HG02981 (cell line): ENCODE data around the gene CACNG8.
"Not testable (repeated sequence)": the region's sequence is repeated elsewhere in the genome, so short reads cannot be mapped to it uniquely, and the experiment has no call there.

Experiments
- ATAC-seq: cut with Tn5 transposase; IDR thresholded peaks from one replicate; pipeline ENCODE4 v1.9.1; 2021; ENCODE audit warnings: mild to moderate bottlenecking, moderate library complexity; ENCODE audit not compliant: unreplicated experiment

The CACNG8 gene

DNA sequence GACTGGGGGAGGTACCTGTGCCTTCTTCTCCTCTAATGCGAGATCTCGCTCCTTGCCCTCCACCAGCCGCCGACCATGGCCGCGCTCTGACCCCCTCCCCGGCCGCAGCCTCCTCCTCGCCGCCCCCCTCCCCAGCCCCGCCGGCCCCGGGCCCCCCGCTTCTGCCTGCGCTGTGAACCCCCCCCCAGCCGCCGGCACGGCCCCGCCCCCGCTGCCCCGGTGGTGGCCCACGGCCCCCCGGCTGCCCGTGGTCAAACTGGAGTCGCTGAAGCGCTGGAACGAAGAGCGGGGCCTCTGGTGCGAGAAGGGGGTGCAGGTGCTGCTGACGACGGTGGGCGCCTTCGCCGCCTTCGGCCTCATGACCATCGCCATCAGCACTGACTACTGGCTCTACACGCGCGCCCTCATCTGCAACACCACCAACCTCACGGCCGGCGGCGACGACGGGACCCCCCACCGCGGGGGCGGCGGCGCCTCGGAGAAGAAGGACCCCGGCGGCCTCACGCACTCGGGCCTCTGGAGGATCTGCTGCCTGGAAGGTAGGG, at the start of gene CACNG8:
TSS of gene CACNG8 (plus strand) at position 51 of the 545 bp plus-strand sequence.
- ATAC-seq: no peak

DNA sequence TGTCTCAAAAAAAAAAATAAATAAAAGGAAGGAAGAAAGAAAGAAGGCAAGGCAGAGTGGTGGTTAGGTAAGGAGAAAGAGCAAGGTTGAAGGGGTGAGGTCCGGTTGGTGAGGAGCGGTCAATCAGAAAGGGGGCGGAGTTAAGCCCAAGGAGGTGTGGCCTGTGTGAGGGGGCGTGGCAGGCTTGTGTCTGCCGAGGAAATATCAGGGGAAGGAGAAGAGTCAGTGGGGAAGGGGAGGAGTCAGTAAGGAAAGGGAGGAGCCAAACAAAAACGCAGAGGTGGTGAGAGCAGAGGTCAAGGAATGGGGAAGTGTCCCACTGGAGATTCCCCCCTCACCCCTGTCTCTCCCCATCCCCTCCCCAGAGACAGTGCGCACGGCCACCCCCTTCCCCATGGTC, 47.7 kb upstream of the CACNG8 start:
- no peak for ATAC-seq

DNA sequence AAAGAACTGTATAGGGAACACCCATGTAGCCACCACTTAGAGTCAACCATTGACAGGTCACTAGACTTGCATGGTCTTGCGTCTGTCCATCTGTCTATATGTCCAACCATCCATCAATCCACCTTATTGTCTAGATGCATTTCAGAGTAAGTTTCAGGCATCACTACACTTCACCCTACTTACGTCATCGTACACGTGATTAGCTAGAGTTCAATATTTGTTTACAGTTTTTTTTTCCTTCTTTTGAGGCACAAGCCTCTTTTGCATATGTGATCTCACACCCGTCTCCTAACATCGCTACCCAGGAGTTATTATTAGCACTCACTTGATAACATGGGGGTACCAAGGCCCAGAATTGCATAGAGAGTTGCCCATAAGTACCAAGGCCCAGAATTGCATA, 46.7 kb upstream of the CACNG8 start:
- ATAC-seq: no peak

DNA sequence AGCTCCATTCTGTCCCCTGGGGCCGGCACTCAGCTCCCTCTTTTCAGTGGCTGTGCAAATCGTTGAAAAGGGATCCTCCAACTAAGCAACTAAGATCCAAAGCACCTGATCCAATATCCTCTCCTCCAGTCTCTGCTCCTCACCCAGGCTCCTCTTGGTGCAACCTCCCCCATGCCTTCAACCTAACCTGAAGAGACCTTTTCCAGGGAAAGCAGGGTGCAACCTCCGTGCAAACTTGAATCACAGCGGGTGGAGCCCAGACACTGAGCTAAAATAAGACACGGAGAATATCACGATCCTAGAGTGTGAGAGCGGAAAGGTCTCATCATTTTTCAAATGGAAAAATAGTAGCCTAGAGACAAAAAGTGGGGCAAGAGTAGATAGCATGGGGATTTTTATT, 45.4 kb upstream of the CACNG8 start:
- ATAC-seq: no peak

DNA sequence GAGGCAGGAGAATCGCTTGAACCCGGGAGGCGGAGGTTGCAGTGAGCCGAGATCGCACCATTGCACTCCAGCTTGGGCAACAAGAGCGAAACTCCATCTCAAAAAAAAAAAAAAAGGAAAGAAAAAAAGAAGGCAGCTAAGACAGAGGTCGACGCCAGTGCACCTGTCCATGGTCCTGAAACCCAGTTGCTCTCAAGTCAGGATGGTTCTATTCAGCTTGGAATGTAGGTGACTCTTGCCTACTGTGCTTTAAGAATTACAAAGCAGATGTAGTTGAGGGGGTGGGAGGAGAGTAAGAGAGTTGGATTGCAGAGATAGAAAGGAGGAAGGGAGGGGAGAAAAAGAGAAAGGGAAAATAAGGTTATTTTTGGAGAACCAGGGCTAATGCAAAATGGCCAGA, 35.0 kb upstream of the CACNG8 start:
- no peak for ATAC-seq

DNA sequence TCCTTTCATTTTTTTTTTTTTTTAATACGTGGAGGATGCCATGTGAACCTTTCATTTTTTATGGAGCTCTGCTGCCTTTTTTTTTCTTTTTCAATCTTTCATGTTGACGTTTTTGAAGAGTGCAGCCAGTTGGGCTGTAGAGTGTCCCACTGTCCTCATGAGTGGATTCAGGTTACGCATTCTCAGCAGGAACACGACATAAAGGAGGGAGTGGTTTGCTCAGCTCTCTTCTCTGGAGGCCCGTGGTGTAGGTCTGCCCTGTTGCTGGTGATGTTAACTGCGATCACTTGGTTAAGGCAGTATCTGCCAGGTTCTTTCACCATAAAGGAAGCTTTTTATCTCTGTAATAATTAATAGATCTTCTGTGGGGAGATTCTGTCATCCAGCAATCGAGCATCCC, 26.7 kb upstream of the CACNG8 start:
- ATAC-seq: no peak

DNA sequence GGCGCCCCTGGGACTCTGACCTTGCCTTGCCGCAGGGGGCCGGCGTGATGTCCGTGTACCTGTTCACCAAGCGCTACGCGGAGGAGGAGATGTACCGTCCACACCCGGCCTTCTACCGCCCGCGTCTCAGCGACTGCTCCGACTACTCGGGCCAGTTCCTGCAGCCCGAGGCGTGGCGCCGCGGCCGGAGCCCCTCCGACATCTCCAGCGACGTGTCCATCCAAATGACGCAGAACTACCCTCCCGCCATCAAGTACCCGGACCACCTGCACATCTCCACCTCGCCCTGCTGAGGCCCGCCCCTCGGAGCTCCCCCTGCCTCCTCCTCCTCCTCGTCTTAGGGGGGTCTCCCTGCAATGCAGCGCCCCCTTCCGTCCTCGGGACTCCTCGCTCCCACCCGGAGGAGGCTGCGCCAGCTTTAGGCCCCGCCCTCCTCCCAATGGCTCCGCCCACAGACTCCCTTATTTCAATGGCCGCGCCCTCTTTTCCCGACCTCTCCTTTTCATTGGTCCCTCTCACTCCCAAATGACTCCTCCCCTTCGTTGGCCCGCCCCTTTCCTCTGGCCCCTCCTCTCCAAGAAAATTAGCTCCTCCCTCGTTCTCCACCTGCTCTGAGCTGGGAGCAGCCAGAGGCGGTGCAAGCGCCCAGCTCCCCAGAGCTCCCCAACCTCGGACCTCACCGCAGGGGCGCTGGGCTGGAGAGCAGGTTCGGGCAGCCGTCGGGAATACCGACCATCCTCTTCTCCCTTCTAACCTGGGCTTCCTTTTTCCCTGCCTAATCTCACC, 20.5 kb upstream of the CACNG8 start:
- ATAC-seq: no peak

DNA sequence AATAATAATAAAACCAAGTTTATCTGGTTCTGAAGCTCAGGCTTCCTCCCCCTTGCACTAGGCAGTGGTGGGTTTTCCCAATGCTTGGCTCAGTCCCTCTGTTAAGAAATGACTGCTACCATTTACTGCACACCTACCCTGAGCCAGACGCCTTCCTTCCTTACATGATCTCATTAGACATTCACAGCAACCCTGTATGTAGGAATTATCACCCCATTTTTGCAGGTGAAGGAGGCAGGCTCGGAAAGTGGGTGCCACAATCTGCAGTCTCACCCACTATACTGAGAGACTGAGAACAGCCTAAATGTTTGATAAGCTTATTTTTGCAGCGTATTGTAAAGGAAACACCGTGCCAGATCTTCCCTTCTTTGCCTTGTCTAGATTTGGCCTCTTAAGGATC, 18.3 kb upstream of the CACNG8 start:
- ATAC-seq: no peak

DNA sequence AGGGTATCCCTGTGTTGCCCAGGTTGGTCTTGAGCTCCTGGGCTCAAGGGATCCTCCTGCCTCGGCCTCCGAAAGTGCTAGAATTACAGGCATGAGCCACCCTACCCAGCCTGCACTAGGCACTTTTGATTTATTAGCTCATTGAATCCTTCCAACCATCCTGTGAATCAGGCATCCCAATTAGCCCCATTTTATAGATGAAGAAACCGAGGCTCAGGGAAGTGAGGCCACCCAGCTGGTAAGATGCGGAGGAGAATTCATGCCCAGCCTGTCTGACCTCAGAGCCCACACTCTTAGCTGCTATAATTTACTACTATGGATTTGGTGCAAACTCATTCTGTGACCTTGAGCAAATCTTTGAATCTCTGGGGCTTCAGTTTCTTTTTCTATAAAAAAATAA, 17.8 kb upstream of the CACNG8 start:
- no peak for ATAC-seq

DNA sequence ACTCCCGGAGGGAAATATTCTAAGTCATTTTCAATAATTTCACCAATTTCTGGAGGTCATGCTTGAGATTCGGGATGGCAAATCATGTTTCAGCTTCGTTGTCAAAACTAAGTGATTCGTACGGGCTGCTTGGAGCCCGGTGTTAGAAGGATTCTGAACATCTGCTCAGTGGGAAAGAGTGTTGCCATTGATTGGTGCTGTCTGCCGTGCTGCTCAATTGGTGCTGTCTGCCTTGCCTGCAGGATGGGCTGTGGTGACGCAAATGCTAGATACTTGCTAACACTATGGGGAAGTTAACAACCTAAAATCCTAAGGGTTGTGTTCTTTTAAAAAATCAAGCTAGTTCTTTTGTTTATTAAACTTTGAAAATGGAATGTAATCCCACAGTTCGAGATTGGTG, 17.3 kb upstream of the CACNG8 start:
- no peak for ATAC-seq

DNA sequence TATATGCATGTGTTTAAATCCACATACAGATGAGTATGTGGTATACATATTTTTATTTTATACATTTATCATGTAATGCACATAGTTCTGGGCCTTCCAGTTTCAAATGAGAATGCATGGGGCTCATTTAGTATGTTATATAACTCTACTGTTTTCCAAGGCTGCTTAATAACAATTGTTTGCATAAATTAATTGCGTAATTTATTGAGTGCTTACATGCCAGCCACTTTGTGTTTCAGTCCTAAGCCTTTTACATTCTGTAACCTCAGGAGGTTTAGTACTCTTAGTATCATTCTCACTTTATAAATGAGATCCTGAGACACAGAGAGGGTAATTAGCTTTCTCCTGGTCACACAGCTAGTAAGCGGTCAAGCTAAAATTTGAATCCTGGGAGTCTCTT, 16.7 kb upstream of the CACNG8 start:
- ATAC-seq: no peak

DNA sequence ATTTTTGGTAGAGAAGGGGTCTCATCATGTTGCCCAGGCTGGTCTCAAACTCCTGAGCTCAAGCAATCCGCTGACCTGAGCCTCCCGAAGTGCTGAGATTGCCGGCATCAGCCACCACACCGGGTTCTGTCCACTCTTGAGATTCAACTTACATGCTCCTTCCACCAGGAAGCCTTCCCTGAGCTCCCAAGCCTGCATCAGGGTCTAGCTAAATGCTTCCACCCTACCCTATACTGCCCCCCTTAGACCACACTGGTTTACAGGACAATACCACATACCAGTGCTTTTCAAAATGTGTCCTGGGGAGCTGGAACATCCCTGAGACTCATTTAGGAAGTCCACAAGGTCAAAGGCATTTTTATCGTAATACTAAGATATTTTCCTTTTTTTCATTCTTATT, 15.1 kb upstream of the CACNG8 start:
- no peak for ATAC-seq

DNA sequence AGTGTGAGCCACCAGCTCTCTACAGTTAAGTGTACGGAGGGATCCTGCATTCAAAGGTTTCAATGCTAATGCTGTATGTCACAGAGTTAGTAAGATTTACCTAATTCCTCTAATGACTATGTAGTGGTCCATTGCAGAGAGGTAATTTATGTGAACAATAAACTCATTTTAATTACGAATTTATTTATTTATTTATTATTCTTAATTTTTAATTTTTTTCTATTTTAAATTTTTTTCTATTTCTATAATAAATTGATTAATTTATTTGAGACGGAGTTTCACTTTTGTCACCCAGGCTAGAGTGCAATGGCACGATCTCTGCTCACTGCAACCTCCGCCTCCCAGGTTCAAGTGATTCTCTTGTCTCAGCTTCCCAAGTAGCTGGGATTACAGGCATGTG, 14.1 kb upstream of the CACNG8 start:
- ATAC-seq: not testable (repeated sequence)

DNA sequence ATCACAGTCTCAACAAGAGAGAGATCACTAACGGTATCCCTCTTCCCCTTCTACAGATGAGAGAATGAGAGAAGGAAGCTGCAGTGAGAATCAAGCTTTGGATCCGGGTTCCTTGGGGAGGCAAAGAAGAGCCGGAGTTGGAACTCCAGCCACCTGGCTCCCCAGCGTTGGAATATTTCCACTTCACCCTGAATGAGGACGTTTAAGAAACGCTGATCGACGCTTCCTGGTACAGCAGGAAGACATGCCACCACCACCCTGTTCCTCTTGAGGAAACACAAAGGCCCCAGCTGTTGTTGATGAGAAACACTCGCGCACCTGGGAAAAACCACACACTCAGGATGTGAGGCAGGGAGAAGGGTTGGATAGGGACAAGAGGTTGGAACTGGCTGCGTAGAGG, 11.3 kb upstream of the CACNG8 start:
- no peak for ATAC-seq

DNA sequence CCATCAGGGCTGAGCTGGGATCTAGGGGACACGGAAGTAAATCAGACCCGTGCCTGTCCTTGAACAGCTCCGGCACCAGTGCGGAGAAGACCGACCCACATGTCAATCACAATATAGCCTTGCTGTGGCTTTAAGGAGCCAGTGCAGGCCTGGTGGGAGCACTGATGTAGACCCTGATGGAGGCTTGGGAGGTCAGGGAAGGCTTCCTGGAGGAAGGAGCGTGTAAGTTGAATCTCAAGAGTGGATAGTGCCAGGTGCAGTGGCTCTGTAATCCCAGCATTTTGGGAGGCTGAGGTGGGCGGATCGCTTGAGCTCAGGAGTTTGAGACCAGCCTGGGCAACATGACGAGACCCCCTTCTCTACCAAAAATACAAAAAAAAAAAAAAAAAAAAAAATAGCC, 10.8 kb upstream of the CACNG8 start:
- ATAC-seq: no peak

DNA sequence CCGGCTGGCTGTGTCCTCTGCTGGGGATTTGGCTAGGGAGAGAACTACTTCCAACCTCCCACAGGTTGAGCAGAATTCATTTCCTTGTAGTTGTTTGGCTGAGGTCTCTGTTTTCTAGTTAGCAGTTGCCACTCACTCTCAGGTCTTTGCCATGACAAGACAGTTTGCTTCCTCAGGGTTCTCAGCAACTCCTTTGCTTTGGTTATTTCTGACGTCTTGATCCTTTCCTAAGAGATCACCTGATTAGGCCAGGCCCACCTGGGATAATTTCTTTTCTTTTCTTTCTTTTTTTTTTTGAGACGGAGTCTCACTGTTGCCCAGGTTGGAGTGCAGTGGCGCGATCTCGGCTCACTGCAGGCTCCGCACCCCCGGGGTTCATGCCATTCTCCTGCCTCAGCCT, 9.4 kb upstream of the CACNG8 start:
- no peak for ATAC-seq

DNA sequence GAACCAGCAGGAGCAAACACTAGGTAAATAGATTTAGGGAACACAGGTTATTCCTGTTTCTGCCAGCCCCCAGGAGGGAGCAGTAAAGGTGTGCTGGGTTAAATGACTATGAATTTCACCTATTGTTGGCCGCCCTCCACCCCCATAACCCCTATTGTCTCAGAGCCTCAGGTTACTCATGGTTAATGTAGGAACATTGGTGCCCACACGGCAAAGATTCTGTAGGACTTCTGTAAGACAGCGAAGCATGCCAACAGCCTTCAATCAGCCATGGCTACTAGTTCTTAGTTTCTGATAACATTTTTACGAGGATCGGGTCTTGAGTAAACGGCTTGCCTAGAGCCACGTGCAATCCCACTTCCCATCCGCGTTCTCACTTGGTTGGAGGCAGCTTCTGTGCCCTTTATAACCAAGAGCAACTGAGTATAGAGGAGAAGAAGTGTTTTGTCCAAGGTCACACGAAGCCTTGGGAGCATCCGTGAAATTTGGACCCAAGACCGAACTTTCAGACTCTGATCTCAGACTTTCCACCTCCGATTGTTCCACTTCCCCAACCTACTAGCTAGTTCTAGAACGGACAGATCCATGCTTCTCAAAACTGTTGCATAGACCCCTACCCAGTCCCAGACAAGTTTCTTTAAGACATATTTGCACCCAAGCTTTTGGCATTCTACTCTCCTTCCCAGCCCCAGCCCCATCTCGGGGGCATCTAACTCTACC, 5.1 kb upstream of the CACNG8 start:
- ATAC-seq: no peak

DNA sequence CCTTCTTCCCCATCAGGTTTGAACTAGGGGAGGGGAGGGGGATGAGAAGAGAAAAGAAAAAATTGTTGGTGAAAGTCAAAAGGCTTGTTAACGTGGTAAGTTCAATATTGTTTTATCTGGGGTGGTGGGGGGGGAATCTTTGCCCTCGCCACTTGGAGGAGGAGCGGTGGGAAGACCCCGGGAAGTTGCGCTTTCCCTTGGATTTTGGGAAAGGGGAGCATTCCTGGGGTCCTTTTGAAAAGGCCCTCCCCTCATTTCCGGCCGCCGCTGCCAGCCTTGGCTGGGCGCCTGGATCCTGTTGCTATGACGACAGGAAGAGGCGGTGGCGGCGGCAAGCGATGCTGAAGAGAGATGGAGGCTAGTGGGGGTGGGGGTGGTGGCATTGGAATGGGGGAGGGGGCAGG, 4.6 kb upstream of the CACNG8 start:
- no peak for ATAC-seq

DNA sequence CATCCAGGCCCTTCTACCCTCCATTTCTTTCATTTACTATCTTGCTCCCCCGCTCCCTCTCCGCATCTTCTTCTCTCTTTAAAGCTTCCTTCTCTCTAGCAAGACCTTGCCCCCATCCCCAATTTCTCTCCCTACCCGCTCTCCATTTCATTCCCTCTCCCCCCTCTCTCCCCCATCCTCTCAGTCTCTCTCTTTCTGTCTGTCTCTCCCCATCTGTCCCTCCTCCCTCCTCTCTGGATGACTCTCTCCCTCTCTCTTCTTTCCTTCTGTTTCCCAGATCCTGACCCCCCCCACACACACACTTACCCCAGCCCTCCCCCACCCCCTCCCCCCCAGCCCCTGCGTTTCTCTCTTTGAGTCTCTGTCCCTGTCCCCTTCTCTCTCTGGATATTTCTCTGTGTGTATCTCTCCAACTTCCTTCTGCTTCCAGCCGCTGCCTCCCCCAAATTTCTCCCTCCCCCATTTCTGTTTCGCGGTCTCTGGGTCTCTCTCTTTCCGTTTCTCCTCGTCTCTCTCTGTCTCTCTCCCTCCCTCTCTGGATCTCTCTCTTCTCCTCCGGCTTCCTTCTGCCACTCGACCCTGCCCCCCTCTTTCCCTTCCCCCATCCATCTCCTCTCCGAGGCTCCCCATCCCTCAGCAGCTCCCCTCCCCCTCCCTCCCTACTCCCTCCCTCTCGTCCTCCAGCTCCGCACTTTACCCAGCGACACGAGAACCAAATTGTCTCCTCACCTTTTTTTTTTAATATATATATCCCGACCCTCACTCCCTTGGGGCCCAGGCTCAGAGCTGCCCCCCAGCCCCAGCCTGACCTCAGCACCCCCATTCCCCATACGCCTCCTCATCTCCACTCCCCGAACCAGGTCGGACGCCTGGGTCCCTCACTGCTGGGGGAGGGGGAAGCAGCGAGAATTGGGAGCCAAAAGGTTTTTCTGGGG, 3.6 kb upstream of the CACNG8 start:
- ATAC-seq: no peak

DNA sequence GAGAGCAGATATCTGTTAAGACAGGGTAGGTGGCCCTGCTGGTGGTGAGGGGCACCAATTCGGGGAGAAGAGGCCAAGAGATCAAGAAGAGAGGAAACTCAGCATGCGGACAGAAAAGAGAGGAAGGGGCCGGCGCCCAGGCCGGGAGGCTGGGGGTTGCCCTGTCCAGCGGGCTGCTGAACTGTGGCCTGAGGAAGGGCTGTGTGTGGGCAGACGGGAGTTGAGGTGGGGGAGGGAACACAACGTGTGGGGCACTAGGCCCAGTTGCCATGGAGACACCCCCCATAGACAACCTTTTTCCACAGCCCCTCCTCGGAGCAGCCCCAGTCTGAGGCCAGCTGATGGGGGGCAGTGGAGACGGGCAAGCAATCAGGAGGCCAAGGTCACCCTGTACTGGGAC, 2.5 kb upstream of the CACNG8 start:
- no peak for ATAC-seq

DNA sequence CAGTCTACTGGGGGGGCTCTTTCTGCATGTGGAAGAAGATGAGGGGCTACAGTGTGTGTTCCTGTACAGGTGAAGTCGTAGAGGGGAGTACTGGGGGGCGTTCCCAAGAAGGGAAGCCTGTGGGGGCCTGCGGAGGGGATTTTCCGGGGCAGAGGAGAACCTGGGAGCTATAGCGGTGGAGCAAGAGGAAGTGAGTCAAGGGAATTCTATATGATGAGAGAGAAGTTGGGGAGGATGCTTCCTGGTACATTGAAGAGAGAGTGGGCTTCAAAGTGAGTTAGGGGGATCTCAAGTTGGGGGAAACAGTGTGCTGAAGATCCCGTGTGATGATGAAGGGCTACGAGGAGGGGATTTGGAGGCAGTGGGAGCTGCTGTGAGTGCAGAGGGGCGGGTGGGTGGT, 1.9 kb upstream of the CACNG8 start:
- no peak for ATAC-seq
